Endothelial cell of umbilical vein (primary cell): Measurements from ENCODE around the gene LRRC28. TPM values are rescaled to one million over a fixed set of nuclear protein-coding genes. Genes with fewer than 3 reads are reported as not detected.

ENCODE experiments used
- BruUV-seq: library from RNA; stranded (reverse); fragments of 400-500 nt; replicated peaks from 2 replicates; lab custom pipeline; 2021; lab: Mats Ljungman, UMichigan
- CTCF ChIA-PET: fragments of 300-600, 350-600 bp; sonication (Branson Sonifier 250); formaldehyde crosslinking; loops from one replicate; lab custom pipeline; 2021; ENCODE audit warnings: antibody characterized with exemption, inconsistent platforms; lab: Charles Lee
- POLR2A ChIA-PET: fragments of 300-600, 350-600 bp; sonication (Branson Sonifier 250); formaldehyde crosslinking; loops from one replicate; lab custom pipeline; 2021; ENCODE audit warnings: antibody characterized with exemption, inconsistent platforms; lab: Charles Lee
- DNase-seq: peaks from one replicate; pipeline ENCODE4 v3.0.0-alpha.2; 2011; ENCODE audit warnings: low read depth, low spot score
- FAIRE-seq: peaks from 2 replicates; lab custom pipeline; 2011; peaks lifted over from hg19 to GRCh38; lab: Jason Lieb, UNC
- H2AFZ ChIP-seq: 2 replicates; pipeline ENCODE4 v1.6.0; 2012; ENCODE audit warnings: low read depth, low read length, control low read depth, inconsistent platforms
- H3K27ac ChIP-seq: 2 replicates; pipeline ENCODE4 v1.5.1; 2011; ENCODE audit warnings: low read depth, mild to moderate bottlenecking, control low read depth, low read length, moderate library complexity; ENCODE audit not compliant: insufficient read depth
- H3K27me3 ChIP-seq, 2 experiments: 2 replicates each; pipeline versions ENCODE4 v1.6.0 to v1.6.1; 2011; ENCODE audit warnings: low read length in 2 of 2, mixed read lengths in 1 of 2; ENCODE audit not compliant: control insufficient read depth in 2 of 2, insufficient read depth in 2 of 2
- H3K36me3 ChIP-seq, 2 experiments: 2 replicates in 1 of 2; 3 replicates in 1 of 2; pipeline ENCODE4 v1.5.1; 2011; ENCODE audit warnings: low read length in 2 of 2, mild to moderate bottlenecking in 1 of 2, moderate library complexity in 1 of 2; ENCODE audit not compliant: control insufficient read depth in 2 of 2, insufficient read depth in 2 of 2; ENCODE audit errors: extremely low read depth in 1 of 2
- H3K4me1 ChIP-seq: 3 replicates; pipeline ENCODE4 v1.5.1; 2011; ENCODE audit warnings: mild to moderate bottlenecking, low read length; ENCODE audit not compliant: control insufficient read depth, insufficient read depth; ENCODE audit errors: extremely low read depth
- H3K4me2 ChIP-seq: 2 replicates; pipeline ENCODE4 v1.6.1; 2011; ENCODE audit warnings: low read length, control low read depth, mixed read lengths; ENCODE audit not compliant: insufficient read depth
- H3K4me3 ChIP-seq, 3 experiments: fragments of 200-600 bp in 1 of 3; sonication (generic), shearing (Covaris generic) in 1 of 3; replicated peaks in 1 of 3; 2 replicates each; pipeline ENCODE4 v1.5.1; 2011 to 2016; ENCODE audit warnings: control low read depth in 3 of 3, low read length in 3 of 3, mild to moderate bottlenecking in 2 of 3, inconsistent platforms in 1 of 3, low read depth in 1 of 3, moderate library complexity in 1 of 3; ENCODE audit not compliant: insufficient read depth in 1 of 3
- H3K79me2 ChIP-seq: 2 replicates; pipeline ENCODE4 v1.6.0; 2012; ENCODE audit warnings: low read length, inconsistent platforms; ENCODE audit not compliant: control insufficient read depth, insufficient read depth
- H3K9ac ChIP-seq: replicated peaks from 2 replicates; pipeline ENCODE3; 2011; ENCODE audit warnings: low read length, control low read depth; ENCODE audit not compliant: insufficient read depth; ENCODE audit errors: extremely low read depth
- H3K9me1 ChIP-seq: replicated peaks from 3 replicates; pipeline ENCODE4 v1.6.0; 2011; ENCODE audit warnings: mild to moderate bottlenecking, low read length; ENCODE audit not compliant: control insufficient read depth, insufficient read depth; ENCODE audit errors: extremely low read depth
- H3K9me3 ChIP-seq: replicated peaks from 2 replicates; pipeline ENCODE4 v1.5.1; 2012; ENCODE audit warnings: low read length, inconsistent platforms; ENCODE audit not compliant: control insufficient read depth, insufficient read depth
- H4K20me1 ChIP-seq: replicated peaks from 2 replicates; pipeline ENCODE3; 2011; ENCODE audit warnings: mild to moderate bottlenecking, low read length; ENCODE audit not compliant: control insufficient read depth, insufficient read depth; ENCODE audit errors: extremely low read depth
- GATA2 ChIP-seq: IDR thresholded peaks from 2 replicates; pipeline ENCODE4 v1.7.0; 2011; ENCODE audit warnings: low read depth, mild to moderate bottlenecking, moderate library complexity, mixed read lengths, low read length; ENCODE audit not compliant: insufficient read length, insufficient read depth
- JUN ChIP-seq: IDR thresholded peaks from 2 replicates; pipeline ENCODE4 v1.6.1; 2011; ENCODE audit warnings: borderline replicate concordance, low read depth; ENCODE audit not compliant: insufficient read length, insufficient read depth
- MYC ChIP-seq: IDR thresholded peaks from one replicate; pipeline ENCODE4 v1.6.1; 2011; ENCODE audit warnings: mild to moderate bottlenecking, low read depth, low read length
- POLR2A ChIP-seq: IDR thresholded peaks from 2 replicates; pipeline ENCODE4 v1.6.1; 2012; ENCODE audit warnings: low read depth, mild to moderate bottlenecking, control low read depth, low read length
- POLR2AphosphoS5 ChIP-seq: IDR thresholded peaks from 2 replicates; pipeline ENCODE4 v1.6.1; 2012; ENCODE audit warnings: low read depth, mild to moderate bottlenecking, control low read depth, low read length, moderate library complexity; ENCODE audit not compliant: insufficient read depth
- dilution Hi-C: fragments of 300-500 bp; cut with MboI; formaldehyde crosslinking; loops from one replicate; pipeline ENCODE4 v1.15.0; 2019; ENCODE audit warnings: low sequenced_read_pairs; ENCODE audit not compliant: extremely low pct_ligation_motif_present
- intact Hi-C: fragments of 100-400 bp; cut with micrococcal nuclease; formaldehyde crosslinking; loops from one replicate; pipeline ENCODE4 v1.10.0; 2022
- polyA plus RNA-seq, 4 experiments: library from polyadenylated mRNA; depleted of rRNA in 3 of 4; stranded (reverse) in 3 of 4; unstranded in 1 of 4; fragments of >200 nt; gene quantifications; 2 replicates each; pipeline versions ENCODE4 v1.2.1 to v1.2.3, GENCODE V29; 2011 to 2012; ENCODE audit warnings: missing spikeins in 1 of 4
- total RNA-seq: library from RNA; stranded (reverse); gene quantifications from 2 replicates; pipeline ENCODE4 v1.2.3, GENCODE V29; 2021
- TF ChIP-seq, protein P1 (sequence below), 2 donors: IDR thresholded peaks; 1 replicate in 1 of 2; 2 replicates in 1 of 2; pipeline ENCODE4 v1.5.1; 2011; ENCODE audit warnings: low read length in 2 of 2, mild to moderate bottlenecking in 2 of 2, moderate library complexity in 2 of 2, control low read depth in 1 of 2, inconsistent platforms in 1 of 2, low read depth in 1 of 2; ENCODE audit not compliant: insufficient read depth in 1 of 2; ENCODE audit errors: extremely low read depth in 1 of 2
- TF ChIP-seq, protein P2 (sequence below): IDR thresholded peaks from 2 replicates; pipeline ENCODE4 v1.6.1; 2011; ENCODE audit not compliant: insufficient read depth, insufficient read length

Gene LRRC28
- total and polyA plus RNA-seq, 2 donors (not counting 3 experiments of a cell fraction or from before 2014, with no cell fraction given): 19.6 to 26.7 TPM

DNA sequence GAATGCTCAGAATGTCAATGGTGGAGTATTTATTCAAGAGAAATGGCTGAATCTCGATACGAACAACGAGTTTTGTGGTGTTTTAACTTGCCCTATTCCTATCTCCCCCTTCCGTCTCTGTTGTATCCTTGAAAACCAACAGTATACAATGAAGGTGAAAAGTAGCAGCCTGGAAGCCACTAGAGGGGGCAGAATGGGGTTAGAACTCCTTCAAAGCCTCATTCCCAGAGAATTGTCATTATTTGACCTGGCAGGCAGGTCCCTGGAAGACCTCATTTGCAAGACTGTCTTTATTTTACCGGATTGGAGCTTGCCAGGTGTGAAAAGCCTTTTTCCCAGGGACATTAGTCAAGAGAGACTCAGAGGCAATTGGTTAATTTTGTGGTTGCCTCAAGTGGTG, 139.4 kb downstream of the LRRC28 start:
- no peak overlapping the region for H3K27ac ChIP-seq
- no peak overlapping the region for H3K4me3 ChIP-seq
- ChIA-PET POLR2A (no interaction called here), CTCF (interaction anchor here (1.2 to 2.6 kb wide), 6 partner anchors 8 to 313 kb away, joined by 3 to 22 read pairs (median 4); no protein-coding TSS in a partner anchor)
- dilution Hi-C loops (no loop called here), intact Hi-C loops (no loop called here)
- H3K9ac ChIP-seq: no peak overlapping the region
- no peaks in the 10 kb centered on the region for H3K27me3 ChIP-seq
- TF ChIP-seq POLR2AphosphoS5 (no peak), POLR2A (no peak), GATA2 (no peak), MYC (no peak), JUN (no peak)
- TF ChIP-seq, protein P1, sequence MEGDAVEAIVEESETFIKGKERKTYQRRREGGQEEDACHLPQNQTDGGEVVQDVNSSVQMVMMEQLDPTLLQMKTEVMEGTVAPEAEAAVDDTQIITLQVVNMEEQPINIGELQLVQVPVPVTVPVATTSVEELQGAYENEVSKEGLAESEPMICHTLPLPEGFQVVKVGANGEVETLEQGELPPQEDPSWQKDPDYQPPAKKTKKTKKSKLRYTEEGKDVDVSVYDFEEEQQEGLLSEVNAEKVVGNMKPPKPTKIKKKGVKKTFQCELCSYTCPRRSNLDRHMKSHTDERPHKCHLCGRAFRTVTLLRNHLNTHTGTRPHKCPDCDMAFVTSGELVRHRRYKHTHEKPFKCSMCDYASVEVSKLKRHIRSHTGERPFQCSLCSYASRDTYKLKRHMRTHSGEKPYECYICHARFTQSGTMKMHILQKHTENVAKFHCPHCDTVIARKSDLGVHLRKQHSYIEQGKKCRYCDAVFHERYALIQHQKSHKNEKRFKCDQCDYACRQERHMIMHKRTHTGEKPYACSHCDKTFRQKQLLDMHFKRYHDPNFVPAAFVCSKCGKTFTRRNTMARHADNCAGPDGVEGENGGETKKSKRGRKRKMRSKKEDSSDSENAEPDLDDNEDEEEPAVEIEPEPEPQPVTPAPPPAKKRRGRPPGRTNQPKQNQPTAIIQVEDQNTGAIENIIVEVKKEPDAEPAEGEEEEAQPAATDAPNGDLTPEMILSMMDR (IDR thresholded peaks at IDR 0.05; ENCODE audit: extremely low read depth in 1 of 2, insufficient read depth in 1 of 2, low read depth in 1 of 2, low read length in 2 of 2): peak in 1 of 2 donors; percentile 8
- TF ChIP-seq, protein P2, sequence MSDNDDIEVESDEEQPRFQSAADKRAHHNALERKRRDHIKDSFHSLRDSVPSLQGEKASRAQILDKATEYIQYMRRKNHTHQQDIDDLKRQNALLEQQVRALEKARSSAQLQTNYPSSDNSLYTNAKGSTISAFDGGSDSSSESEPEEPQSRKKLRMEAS: no peak
- FAIRE-seq: no peak
- H3K36me3 ChIP-seq: no peaks in the 10 kb centered on the region
- H3K9me1 ChIP-seq: no peaks in the 10 kb centered on the region
- no peak overlapping the region for H2AFZ ChIP-seq
- no peaks in the 10 kb centered on the region for H3K9me3 ChIP-seq
- H3K79me2 ChIP-seq: no peaks in the 10 kb centered on the region
- H3K4me2 ChIP-seq: no peak overlapping the region
- H3K4me1 ChIP-seq: no peaks in the 10 kb centered on the region
- no peak for DNase-seq
- no peaks in the 10 kb centered on the region for H4K20me1 ChIP-seq
- BruUV-seq: no TSS peak
